ENCODE measurements around the gene TDRD12. TPM values are rescaled to one million over a fixed set of nuclear protein-coding genes. Genes with fewer than 3 reads are reported as not detected.

TDRD12 gene
- total and polyA plus RNA-seq, 2 experiments from 2014 or later, result 0.68 to 2.8 TPM

DNA sequence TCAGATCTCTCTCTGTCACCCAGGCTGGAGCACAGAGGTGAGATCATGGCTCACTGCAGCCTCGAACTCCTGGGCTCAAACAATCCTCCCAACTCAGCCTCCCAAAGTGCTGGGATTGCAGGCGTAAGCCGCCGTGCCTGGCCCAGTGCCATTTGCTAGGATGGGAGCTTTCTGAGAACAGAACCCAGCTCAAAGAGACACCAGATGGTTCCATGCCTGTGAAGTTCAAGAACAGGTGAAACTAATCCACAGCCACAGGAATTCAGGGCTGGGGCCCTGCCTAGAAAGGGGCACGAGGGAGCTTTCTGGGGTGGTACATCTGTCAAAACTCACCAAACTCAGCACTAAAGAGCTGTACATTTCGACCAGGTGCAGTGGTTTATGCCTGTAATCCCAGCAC is 145.8 kb downstream of the TDRD12 start (continued):
- TF ChIP-seq, protein P1, sequence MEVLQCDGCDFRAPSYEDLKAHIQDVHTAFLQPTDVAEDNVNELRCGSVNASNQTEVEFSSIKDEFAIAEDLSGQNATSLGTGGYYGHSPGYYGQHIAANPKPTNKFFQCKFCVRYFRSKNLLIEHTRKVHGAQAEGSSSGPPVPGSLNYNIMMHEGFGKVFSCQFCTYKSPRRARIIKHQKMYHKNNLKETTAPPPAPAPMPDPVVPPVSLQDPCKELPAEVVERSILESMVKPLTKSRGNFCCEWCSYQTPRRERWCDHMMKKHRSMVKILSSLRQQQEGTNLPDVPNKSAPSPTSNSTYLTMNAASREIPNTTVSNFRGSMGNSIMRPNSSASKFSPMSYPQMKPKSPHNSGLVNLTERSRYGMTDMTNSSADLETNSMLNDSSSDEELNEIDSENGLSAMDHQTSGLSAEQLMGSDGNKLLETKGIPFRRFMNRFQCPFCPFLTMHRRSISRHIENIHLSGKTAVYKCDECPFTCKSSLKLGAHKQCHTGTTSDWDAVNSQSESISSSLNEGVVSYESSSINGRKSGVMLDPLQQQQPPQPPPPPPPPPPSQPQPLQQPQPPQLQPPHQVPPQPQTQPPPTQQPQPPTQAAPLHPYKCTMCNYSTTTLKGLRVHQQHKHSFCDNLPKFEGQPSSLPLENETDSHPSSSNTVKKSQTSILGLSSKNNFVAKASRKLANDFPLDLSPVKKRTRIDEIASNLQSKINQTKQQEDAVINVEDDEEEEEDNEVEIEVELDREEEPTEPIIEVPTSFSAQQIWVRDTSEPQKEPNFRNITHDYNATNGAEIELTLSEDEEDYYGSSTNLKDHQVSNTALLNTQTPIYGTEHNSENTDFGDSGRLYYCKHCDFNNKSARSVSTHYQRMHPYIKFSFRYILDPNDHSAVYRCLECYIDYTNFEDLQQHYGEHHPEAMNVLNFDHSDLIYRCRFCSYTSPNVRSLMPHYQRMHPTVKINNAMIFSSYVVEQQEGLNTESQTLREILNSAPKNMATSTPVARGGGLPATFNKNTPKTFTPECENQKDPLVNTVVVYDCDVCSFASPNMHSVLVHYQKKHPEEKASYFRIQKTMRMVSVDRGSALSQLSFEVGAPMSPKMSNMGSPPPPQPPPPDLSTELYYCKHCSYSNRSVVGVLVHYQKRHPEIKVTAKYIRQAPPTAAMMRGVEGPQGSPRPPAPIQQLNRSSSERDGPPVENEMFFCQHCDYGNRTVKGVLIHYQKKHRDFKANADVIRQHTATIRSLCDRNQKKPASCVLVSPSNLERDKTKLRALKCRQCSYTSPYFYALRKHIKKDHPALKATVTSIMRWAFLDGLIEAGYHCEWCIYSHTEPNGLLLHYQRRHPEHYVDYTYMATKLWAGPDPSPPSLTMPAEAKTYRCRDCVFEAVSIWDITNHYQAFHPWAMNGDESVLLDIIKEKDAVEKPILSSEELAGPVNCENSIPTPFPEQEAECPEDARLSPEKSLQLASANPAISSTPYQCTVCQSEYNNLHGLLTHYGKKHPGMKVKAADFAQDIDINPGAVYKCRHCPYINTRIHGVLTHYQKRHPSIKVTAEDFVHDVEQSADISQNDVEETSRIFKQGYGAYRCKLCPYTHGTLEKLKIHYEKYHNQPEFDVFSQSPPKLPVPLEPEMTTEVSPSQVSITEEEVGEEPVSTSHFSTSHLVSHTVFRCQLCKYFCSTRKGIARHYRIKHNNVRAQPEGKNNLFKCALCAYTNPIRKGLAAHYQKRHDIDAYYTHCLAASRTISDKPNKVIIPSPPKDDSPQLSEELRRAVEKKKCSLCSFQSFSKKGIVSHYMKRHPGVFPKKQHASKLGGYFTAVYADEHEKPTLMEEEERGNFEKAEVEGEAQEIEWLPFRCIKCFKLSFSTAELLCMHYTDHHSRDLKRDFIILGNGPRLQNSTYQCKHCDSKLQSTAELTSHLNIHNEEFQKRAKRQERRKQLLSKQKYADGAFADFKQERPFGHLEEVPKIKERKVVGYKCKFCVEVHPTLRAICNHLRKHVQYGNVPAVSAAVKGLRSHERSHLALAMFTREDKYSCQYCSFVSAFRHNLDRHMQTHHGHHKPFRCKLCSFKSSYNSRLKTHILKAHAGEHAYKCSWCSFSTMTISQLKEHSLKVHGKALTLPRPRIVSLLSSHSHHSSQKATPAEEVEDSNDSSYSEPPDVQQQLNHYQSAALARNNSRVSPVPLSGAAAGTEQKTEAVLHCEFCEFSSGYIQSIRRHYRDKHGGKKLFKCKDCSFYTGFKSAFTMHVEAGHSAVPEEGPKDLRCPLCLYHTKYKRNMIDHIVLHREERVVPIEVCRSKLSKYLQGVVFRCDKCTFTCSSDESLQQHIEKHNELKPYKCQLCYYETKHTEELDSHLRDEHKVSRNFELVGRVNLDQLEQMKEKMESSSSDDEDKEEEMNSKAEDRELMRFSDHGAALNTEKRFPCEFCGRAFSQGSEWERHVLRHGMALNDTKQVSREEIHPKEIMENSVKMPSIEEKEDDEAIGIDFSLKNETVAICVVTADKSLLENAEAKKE (CRISPR knock-in tag; IDR thresholded peaks at IDR 0.05), result no peak

DNA sequence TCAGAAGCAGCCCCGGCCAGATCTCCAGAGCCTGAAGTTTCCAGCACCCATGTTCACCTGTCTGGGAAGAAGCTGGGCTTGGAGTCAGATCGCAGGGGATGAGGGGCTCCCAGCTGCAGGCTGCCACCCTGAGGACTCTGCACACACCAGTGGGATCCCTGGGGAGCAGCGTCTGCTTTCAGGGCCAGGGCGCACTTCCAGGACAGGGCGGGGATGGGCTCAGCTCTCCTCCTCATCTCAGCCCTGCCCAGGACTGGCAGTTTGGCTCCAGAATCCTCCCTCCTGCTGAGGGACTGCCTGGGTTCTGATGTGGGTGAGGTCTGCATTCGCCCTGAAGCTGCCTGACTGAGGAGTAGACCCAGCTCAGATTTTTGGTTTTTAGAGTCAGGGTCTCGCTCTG is 146.5 kb downstream of the TDRD12 start:
- Histone ChIP-seq H3K4me2 (no peak overlapping the region), H2AFZ (no peak overlapping the region), H3K9me2 (ENCODE audit: insufficient read depth) (no peaks in the 10 kb centered on the region), H3K4me3 (no peak overlapping the region), H3F3A (replicated peaks; ENCODE audit: low read depth) (no peaks in the 10 kb centered on the region), H3K27me3 (ENCODE audit: insufficient read depth) (no peaks in the 10 kb centered on the region), H4K20me1 (replicated peaks; ENCODE audit: insufficient read depth) (no peaks in the 10 kb centered on the region), H3K4me1 (ENCODE audit: insufficient read depth) (no peaks in the 10 kb centered on the region), H3K36me3 (ENCODE audit: insufficient read depth) (no peaks in the 10 kb centered on the region), H3K79me2 (replicated peaks; ENCODE audit: insufficient read depth) (no peaks in the 10 kb centered on the region), H3K27ac (ENCODE audit: low read depth) (no peak overlapping the region)
- Mint-ChIP-seq H3K36me3 (ENCODE audit: low read depth) (no peaks in the 10 kb centered on the region), H3K4me3 (no peak overlapping the region), H3K27me3 (ENCODE audit: insufficient read depth, low read depth, poor library complexity) (peaks cover 1% of the 10 kb centered on the region), H3K9me3 (no peaks in the 10 kb centered on the region), H3K27ac (no peak overlapping the region), H3K4me1 (no peaks in the 10 kb centered on the region)
- no peak for ATAC-seq
- no peak for DNase-seq (ENCODE audit: low spot score)
- no peak for TF ChIP-seq ETS1 (IDR thresholded peaks at IDR 0.05)
- TF ChIP-seq REST (IDR thresholded peaks at IDR 0.05; ENCODE audit: unreplicated experiment), result no peak
- no peak for TF ChIP-seq ZNF114 (CRISPR knock-in tag; IDR thresholded peaks at IDR 0.05)
- TF ChIP-seq CREB1 (CRISPR knock-in tag; IDR thresholded peaks at IDR 0.05; ENCODE audit: low read depth), result no peak
- no peak for TF ChIP-seq EZH2phosphoT487 (IDR thresholded peaks at IDR 0.05; ENCODE audit: unreplicated experiment)
- no peak for TF ChIP-seq NANOG (IDR thresholded peaks at IDR 0.05; ENCODE audit: borderline replicate concordance)
- TF ChIP-seq STAT1 (IDR thresholded peaks at IDR 0.05; ENCODE audit: unreplicated experiment), result no peak
- TF ChIP-seq, protein P2, sequence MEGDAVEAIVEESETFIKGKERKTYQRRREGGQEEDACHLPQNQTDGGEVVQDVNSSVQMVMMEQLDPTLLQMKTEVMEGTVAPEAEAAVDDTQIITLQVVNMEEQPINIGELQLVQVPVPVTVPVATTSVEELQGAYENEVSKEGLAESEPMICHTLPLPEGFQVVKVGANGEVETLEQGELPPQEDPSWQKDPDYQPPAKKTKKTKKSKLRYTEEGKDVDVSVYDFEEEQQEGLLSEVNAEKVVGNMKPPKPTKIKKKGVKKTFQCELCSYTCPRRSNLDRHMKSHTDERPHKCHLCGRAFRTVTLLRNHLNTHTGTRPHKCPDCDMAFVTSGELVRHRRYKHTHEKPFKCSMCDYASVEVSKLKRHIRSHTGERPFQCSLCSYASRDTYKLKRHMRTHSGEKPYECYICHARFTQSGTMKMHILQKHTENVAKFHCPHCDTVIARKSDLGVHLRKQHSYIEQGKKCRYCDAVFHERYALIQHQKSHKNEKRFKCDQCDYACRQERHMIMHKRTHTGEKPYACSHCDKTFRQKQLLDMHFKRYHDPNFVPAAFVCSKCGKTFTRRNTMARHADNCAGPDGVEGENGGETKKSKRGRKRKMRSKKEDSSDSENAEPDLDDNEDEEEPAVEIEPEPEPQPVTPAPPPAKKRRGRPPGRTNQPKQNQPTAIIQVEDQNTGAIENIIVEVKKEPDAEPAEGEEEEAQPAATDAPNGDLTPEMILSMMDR (conservative IDR thresholded peaks at IDR 0.05; ENCODE audit: low read depth in 2 of 2), result no peak
- no peak for TF ChIP-seq JUNB (IDR thresholded peaks at IDR 0.05; ENCODE audit: unreplicated experiment)
- no peak for TF ChIP-seq EZH2 (IDR thresholded peaks at IDR 0.05; ENCODE audit: low read depth, unreplicated experiment)
- no peak for TF ChIP-seq ZNF331 (CRISPR knock-in tag; IDR thresholded peaks at IDR 0.05; ENCODE audit: low read depth)
